GM12872 (cell line): ENCODE results near the gene MED25.

Experiments
- CTCF ChIP-seq: IDR thresholded peaks from 3 replicates; pipeline ENCODE4 v1.5.1; 2011; ENCODE audit warnings: low read depth, mild to moderate bottlenecking, low read length, moderate library complexity; ENCODE audit not compliant: insufficient read depth

Gene MED25

GRCh38 chr19:49874503-49875157 is 56.5 kb downstream of the MED25 start:
- no peak for TF ChIP-seq CTCF

- TF ChIP-seq CTCF: no peak
Measured at GRCh38 chr19:49875177-49875576, 57.1 kb downstream of the MED25 start.

GRCh38 chr19:49875857-49876421 is 57.9 kb downstream of the MED25 start:
- TF ChIP-seq CTCF: no peak

- no peak for TF ChIP-seq CTCF
Measured at GRCh38 chr19:49876422-49877019, 58.4 kb downstream of the MED25 start.

- no peak for TF ChIP-seq CTCF
Measured at GRCh38 chr19:49877020-49877878, 59.2 kb downstream of the MED25 start, which contains the start of the genes AKT1S1 and TBC1D17. Gene AKT1S1 (minus strand): TSS chr19:49877355. CDS start chr19:49873295, 4,060 bp downstream. Gene TBC1D17 (plus strand): TSS chr19:49877702. CDS start chr19:49877724, 22 bp downstream.

GRCh38 chr19:49877879-49878743 is 60.0 kb downstream of the MED25 start:
- TF ChIP-seq CTCF: no peak
